Activated naive CD4-positive, alpha-beta T cell treated with anti-CD3 and anti-CD28 coated beads, Interleukin-2, amount 50 U/mL, for 16 hours (primary cell): ENCODE measurements around the gene FAM110A.
"Not testable (repeated sequence)": the region's sequence is repeated elsewhere in the genome, so short reads cannot be mapped to it uniquely, and the experiment has no call there.

Experiments used
- DNase-seq: peaks from one replicate; pipeline ENCODE4 v3.0.0-alpha.2; 2020

Gene FAM110A

GRCh38 chr20:877814-878213 lies 44.3 kb downstream of the FAM110A start:
- DNase-seq: no peak

- no peak for DNase-seq
Observed at GRCh38 chr20:878511-879307, 45.2 kb downstream of the FAM110A start.

GRCh38 chr20:879626-880025 lies 46.1 kb downstream of the FAM110A start:
- no peak for DNase-seq

- DNase-seq: no peak
Observed at GRCh38 chr20:881051-881782, 47.7 kb downstream of the FAM110A start.

- DNase-seq: no peak
Observed at GRCh38 chr20:881783-882144, 48.2 kb downstream of the FAM110A start.

- no peak for DNase-seq
Observed at GRCh38 chr20:884983-885952, 51.8 kb downstream of the FAM110A start.

GRCh38 chr20:887137-887536 lies 53.6 kb downstream of the FAM110A start:
- no peak for DNase-seq

GRCh38 chr20:888057-888456 lies 54.5 kb downstream of the FAM110A start:
- DNase-seq: no peak

GRCh38 chr20:889106-889505 lies 55.6 kb downstream of the FAM110A start:
- DNase-seq: no peak

- DNase-seq: no peak
Observed at GRCh38 chr20:889932-890463, 56.5 kb downstream of the FAM110A start.

GRCh38 chr20:890666-891057 lies 57.1 kb downstream of the FAM110A start:
- DNase-seq: no peak

- no peak for DNase-seq
Observed at GRCh38 chr20:891058-891705, 57.7 kb downstream of the FAM110A start.

- DNase-seq: no peak
Observed at GRCh38 chr20:891706-892080, 58.2 kb downstream of the FAM110A start.

GRCh38 chr20:892371-892770 lies 58.9 kb downstream of the FAM110A start:
- DNase-seq: not testable (repeated sequence)
